ENCODE results near the gene UBE2O. TPM values are rescaled to one million over a fixed set of nuclear protein-coding genes. Genes with fewer than 3 reads are reported as not detected.
A peak's percentile ranks its signal among the peaks of the same experiment; 100 is the strongest.

Gene UBE2O
- total RNA-seq, 3 donors from 2014 or later (not counting 1 experiment from before 2014, with no cell fraction given), result 34.9 to 40.2 (median 37.7) TPM

DNA sequence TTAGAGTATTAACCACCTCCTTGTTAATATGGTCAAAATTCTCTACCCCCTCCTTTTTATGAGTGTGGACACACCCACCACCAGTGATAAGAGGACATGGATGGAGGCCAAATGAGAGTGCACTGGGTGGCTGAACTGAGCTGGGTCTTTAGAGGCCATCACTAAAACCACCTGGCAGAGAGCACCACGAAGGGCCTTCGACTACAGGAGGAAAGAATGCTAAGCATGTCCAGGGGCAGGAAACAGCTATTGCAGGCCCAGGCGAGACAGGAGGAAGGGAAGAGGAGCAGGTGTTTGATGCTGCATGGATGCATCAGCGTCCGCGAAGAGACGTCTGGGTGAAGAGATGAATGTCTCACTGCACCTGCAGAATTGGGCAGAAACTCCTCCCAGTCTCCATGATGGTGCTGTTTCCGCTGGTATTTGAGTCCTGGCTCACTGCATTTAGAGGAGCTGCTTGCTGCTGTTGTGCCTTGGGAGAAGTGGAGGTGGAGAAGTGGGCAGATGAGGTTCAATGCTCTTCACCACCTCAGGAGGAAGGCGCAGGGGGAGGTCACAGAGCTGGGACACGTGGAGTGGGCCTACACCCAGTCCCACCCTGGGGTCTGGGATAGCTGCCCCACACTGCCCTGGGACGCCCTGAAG, 35.3 kb downstream of the UBE2O start:
- no peak for DNase-seq
- Histone ChIP-seq H3K27me3 (ENCODE audit: control insufficient read depth, insufficient read depth, low read length) (no peaks in the 10 kb centered on the region), H3K36me3 (ENCODE audit: control insufficient read depth, insufficient read depth, low read length) (peaks cover 5% of the 10 kb centered on the region), H3K9me3 (ENCODE audit: control insufficient read depth, insufficient read depth, low read length) (no peaks in the 10 kb centered on the region), H3K4me3 (ENCODE audit: low read length) (no peak overlapping the region), H3K4me1 (ENCODE audit: control insufficient read depth, insufficient read depth, low read length) (peaks cover 10% of the 10 kb centered on the region), H3K27ac (ENCODE audit: low read length) (no peak overlapping the region)
- intact Hi-C loops (cut with micrococcal nuclease), result no loop called here
- Mint-ChIP-seq H3K27me3 (ENCODE audit: low read depth in 2 of 2) (no peaks in the 10 kb centered on the region), H3K9me3 (no peaks in the 10 kb centered on the region), H3K4me1 (peaks cover 34 to 40% of the 10 kb centered on the region in 2 donors), H3K36me3 (no peaks in the 10 kb centered on the region), H3K27ac (peak overlapping the region in 1 of 2 donors; percentile 58), H3K4me3 (no peak overlapping the region)
- TF ChIP-seq, protein P1, sequence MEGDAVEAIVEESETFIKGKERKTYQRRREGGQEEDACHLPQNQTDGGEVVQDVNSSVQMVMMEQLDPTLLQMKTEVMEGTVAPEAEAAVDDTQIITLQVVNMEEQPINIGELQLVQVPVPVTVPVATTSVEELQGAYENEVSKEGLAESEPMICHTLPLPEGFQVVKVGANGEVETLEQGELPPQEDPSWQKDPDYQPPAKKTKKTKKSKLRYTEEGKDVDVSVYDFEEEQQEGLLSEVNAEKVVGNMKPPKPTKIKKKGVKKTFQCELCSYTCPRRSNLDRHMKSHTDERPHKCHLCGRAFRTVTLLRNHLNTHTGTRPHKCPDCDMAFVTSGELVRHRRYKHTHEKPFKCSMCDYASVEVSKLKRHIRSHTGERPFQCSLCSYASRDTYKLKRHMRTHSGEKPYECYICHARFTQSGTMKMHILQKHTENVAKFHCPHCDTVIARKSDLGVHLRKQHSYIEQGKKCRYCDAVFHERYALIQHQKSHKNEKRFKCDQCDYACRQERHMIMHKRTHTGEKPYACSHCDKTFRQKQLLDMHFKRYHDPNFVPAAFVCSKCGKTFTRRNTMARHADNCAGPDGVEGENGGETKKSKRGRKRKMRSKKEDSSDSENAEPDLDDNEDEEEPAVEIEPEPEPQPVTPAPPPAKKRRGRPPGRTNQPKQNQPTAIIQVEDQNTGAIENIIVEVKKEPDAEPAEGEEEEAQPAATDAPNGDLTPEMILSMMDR (IDR thresholded peaks at IDR 0.05), result no peak
- no peak for ATAC-seq
- WGBS (ENCODE audit: insufficient coverage), result 67% methylated on average over 11 of the region's 11 CpGs

DNA sequence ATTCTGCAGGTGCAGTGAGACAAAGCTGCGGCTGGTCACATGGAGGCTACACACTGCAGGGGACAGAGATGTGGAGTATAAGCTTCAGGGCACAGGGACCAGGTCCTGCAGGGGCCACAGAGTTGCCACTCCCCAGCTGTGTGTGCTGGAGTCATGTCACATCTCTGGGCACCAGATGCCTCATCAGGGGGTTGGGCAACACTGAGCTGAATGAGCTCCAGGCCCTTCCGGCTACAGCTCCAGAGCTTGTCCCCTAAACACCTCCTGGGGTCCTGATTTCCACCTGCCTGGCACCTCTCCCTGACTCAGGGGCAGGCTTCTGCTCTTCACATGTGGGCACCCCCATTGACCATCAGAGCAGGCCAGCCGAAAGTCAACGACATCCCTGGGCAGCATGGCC, 36.1 kb downstream of the UBE2O start:
- Mint-ChIP-seq H3K27ac (no peak overlapping the region), H3K4me1 (peaks cover 28 to 33% of the 10 kb centered on the region in 2 donors), H3K27me3 (ENCODE audit: low read depth in 2 of 2) (no peaks in the 10 kb centered on the region), H3K4me3 (no peak overlapping the region), H3K9me3 (no peaks in the 10 kb centered on the region), H3K36me3 (no peaks in the 10 kb centered on the region)
- TF ChIP-seq, protein P1 (IDR thresholded peaks at IDR 0.05), result no peak
- Histone ChIP-seq H3K4me1 (ENCODE audit: control insufficient read depth, insufficient read depth, low read length) (peaks cover 10% of the 10 kb centered on the region), H3K27ac (ENCODE audit: low read length) (no peak overlapping the region), H3K27me3 (ENCODE audit: control insufficient read depth, insufficient read depth, low read length) (no peaks in the 10 kb centered on the region), H3K9me3 (ENCODE audit: control insufficient read depth, insufficient read depth, low read length) (no peaks in the 10 kb centered on the region), H3K36me3 (ENCODE audit: control insufficient read depth, insufficient read depth, low read length) (peaks cover 5% of the 10 kb centered on the region), H3K4me3 (ENCODE audit: low read length) (no peak overlapping the region)
- DNase-seq (no peak), ATAC-seq (no peak)
- intact Hi-C loops (cut with micrococcal nuclease), result no loop called here
- WGBS (ENCODE audit: insufficient coverage), result 96% methylated on average over 4 of the region's 4 CpGs

DNA sequence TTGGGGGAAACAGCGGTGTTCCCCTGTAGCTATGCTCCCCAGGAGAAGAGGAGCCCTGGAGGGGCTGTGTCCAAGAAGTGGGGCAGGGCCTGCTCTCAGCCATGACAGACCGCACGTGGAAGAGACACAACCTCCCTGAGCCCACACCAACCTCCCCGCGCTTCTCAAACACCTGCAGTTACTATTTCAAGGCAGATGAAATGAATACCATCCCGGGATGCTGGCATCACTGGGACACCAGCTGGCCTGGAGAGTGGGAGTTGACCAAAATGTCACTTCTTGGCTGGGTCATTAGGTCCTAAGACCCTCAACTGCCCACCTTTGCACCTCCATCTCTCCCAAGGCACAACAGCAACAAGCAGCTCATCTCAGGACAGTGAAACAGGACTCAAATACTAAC, 36.5 kb downstream of the UBE2O start:
- Histone ChIP-seq H3K4me1 (ENCODE audit: control insufficient read depth, insufficient read depth, low read length) (peaks cover 10% of the 10 kb centered on the region), H3K4me3 (ENCODE audit: low read length) (no peak overlapping the region), H3K36me3 (ENCODE audit: control insufficient read depth, insufficient read depth, low read length) (peaks cover 5% of the 10 kb centered on the region), H3K27me3 (ENCODE audit: control insufficient read depth, insufficient read depth, low read length) (no peaks in the 10 kb centered on the region), H3K27ac (ENCODE audit: low read length) (no peak overlapping the region), H3K9me3 (ENCODE audit: control insufficient read depth, insufficient read depth, low read length) (no peaks in the 10 kb centered on the region)
- no peak overlapping the region for H3K4me3 Mint-ChIP-seq
- no peaks in the 10 kb centered on the region for H3K36me3 Mint-ChIP-seq
- no peak for DNase-seq
- no peaks in the 10 kb centered on the region for H3K9me3 Mint-ChIP-seq
- 96% methylated on average over 6 of the region's 6 CpGs for WGBS (ENCODE audit: insufficient coverage)
- peaks cover 28 to 33% of the 10 kb centered on the region in 2 donors for H3K4me1 Mint-ChIP-seq
- intact Hi-C loops (cut with micrococcal nuclease), result no loop called here
- no peak for ATAC-seq
- TF ChIP-seq, protein P1 (IDR thresholded peaks at IDR 0.05), result no peak
- H3K27ac Mint-ChIP-seq, result no peak overlapping the region
- no peaks in the 10 kb centered on the region for H3K27me3 Mint-ChIP-seq (ENCODE audit: low read depth in 2 of 2)

DNA sequence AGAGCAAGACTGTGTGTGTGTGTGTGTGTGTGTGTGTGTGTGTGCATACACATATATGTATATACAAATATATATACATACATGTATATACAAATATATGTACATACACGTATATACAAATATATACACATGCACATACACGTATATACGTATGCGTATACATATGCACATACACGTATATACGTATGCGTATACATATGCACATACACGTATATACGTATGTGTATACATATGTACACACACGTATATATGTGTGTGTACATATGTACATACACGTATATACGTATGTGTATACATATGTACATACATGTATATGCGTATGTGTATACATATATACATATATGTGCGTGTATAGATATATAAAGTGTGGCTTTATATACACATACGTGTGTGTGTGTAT, 37.2 kb downstream of the UBE2O start:
- Histone ChIP-seq H3K27ac (ENCODE audit: low read length) (no peak overlapping the region), H3K27me3 (ENCODE audit: control insufficient read depth, insufficient read depth, low read length) (no peaks in the 10 kb centered on the region), H3K4me3 (ENCODE audit: low read length) (no peak overlapping the region), H3K4me1 (ENCODE audit: control insufficient read depth, insufficient read depth, low read length) (peaks cover 10% of the 10 kb centered on the region), H3K36me3 (ENCODE audit: control insufficient read depth, insufficient read depth, low read length) (peaks cover 5% of the 10 kb centered on the region), H3K9me3 (ENCODE audit: control insufficient read depth, insufficient read depth, low read length) (no peaks in the 10 kb centered on the region)
- no peak for DNase-seq
- intact Hi-C loops (cut with micrococcal nuclease), result no loop called here
- WGBS (ENCODE audit: insufficient coverage), result 88% methylated on average over 3 of the region's 15 CpGs
- Mint-ChIP-seq H3K4me1 (peaks cover 25 to 31% of the 10 kb centered on the region in 2 donors), H3K27me3 (ENCODE audit: low read depth in 2 of 2) (no peaks in the 10 kb centered on the region), H3K27ac (no peak overlapping the region), H3K36me3 (no peaks in the 10 kb centered on the region), H3K9me3 (no peaks in the 10 kb centered on the region), H3K4me3 (no peak overlapping the region)
- TF ChIP-seq, protein P1 (IDR thresholded peaks at IDR 0.05), result no peak
- ATAC-seq, result no peak

Measured in natural killer cell (primary cell).